ENCODE measurements around the gene RIGI. TPM values are rescaled to one million over a fixed set of nuclear protein-coding genes. Genes with fewer than 3 reads are reported as not detected.
"Not testable (repeated sequence)": the region's sequence is repeated elsewhere in the genome, so short reads cannot be mapped to it uniquely, and the experiment has no call there.

The RIGI gene
- total RNA-seq, 1 experiment from 2014 or later, result 3.9 TPM

GRCh38 chr9:32524892-32525708 lies 896 bp downstream of the RIGI start:
- no peaks in the 10 kb centered on the region for H3K9me2 ChIP-seq (ENCODE audit: insufficient read depth)
- H3K4me1 ChIP-seq (replicated peaks; ENCODE audit: insufficient read depth), result peaks cover 11% of the 10 kb centered on the region
- H4K20me1 ChIP-seq (ENCODE audit: insufficient read depth), result no peaks in the 10 kb centered on the region
- H3K79me2 ChIP-seq (ENCODE audit: low read depth), result no peaks in the 10 kb centered on the region
- H3K4me2 ChIP-seq, result peak overlapping the region; percentile 81
- no peaks in the 10 kb centered on the region for H3K27me3 ChIP-seq (ENCODE audit: insufficient read depth, low read depth)
- H2AFZ ChIP-seq, result peak overlapping the region; percentile 89
- H3K4me3 ChIP-seq, result peak overlapping the region; percentile 69
- intact Hi-C loops (cut with micrococcal nuclease; ENCODE audit: unreplicated experiment), result no loop called here
- no peaks in the 10 kb centered on the region for H3K36me3 ChIP-seq (ENCODE audit: low read depth)
- H3K27ac ChIP-seq, result peak overlapping the region; percentile 68
- TSS peak; percentile 68 for BruUV-seq (replicated peaks)
- CTCF ChIA-PET, result interaction anchor here (1.0 to 2.1 kb wide), 2 partner anchors 94 to 145 kb away, joined by 4 to 16 read pairs; no protein-coding TSS in a partner anchor
- POLR2A ChIA-PET (ENCODE audit: unreplicated experiment), result interaction anchor here (0.5 kb wide), 1 partner anchor 86 kb away, joined by 4 read pairs; no protein-coding TSS in a partner anchor
- no peaks in the 10 kb centered on the region for H3K9me3 ChIP-seq (ENCODE audit: insufficient read depth, low read depth)
- TF ChIP-seq CTCF (conservative IDR thresholded peaks at IDR 0.05) (no peak), EZH2 (IDR thresholded peaks at IDR 0.05; ENCODE audit: low read depth) (no peak)
- peak; percentile 41 to 86 for DNase-seq
- peaks cover 22% of the 10 kb centered on the region; the same call in 1 of the 2 replicates for H3F3A ChIP-seq (ENCODE audit: insufficient read depth, low read depth)

GRCh38 chr9:32524558-32524891 lies 1.5 kb downstream of the RIGI start:
- BruUV-seq (replicated peaks); H3K79me2 ChIP-seq (ENCODE audit: low read depth); POLR2A ChIA-PET (ENCODE audit: unreplicated experiment): not testable (repeated sequence)

GRCh38 chr9:32523910-32524309 lies 2.1 kb downstream of the RIGI start:
- ChIA-PET CTCF (no interaction called here), POLR2A (ENCODE audit: unreplicated experiment) (no interaction called here)
- Histone ChIP-seq H3K4me2 (peak overlapping the region; percentile 81; the same call in 1 of the 2 replicates), H3K79me2 (ENCODE audit: low read depth) (no peaks in the 10 kb centered on the region), H3F3A (ENCODE audit: insufficient read depth, low read depth) (peaks cover 22% of the 10 kb centered on the region; the same call in 1 of the 2 replicates), H3K9me3 (ENCODE audit: insufficient read depth, low read depth) (no peaks in the 10 kb centered on the region), H3K9me2 (ENCODE audit: insufficient read depth) (no peaks in the 10 kb centered on the region), H3K36me3 (ENCODE audit: low read depth) (no peaks in the 10 kb centered on the region), H3K4me3 (no peak overlapping the region; the same call in 1 of the 2 replicates), H3K27ac (no peak overlapping the region), H3K4me1 (replicated peaks; ENCODE audit: insufficient read depth) (peaks cover 11% of the 10 kb centered on the region), H3K27me3 (ENCODE audit: insufficient read depth, low read depth) (no peaks in the 10 kb centered on the region), H2AFZ (no peak overlapping the region), H4K20me1 (ENCODE audit: insufficient read depth) (no peaks in the 10 kb centered on the region)
- no peak for TF ChIP-seq EZH2 (IDR thresholded peaks at IDR 0.05; ENCODE audit: low read depth)
- TF ChIP-seq CTCF (conservative IDR thresholded peaks at IDR 0.05), result no peak
- intact Hi-C loops (cut with micrococcal nuclease; ENCODE audit: unreplicated experiment), result no loop called here
- no peak for DNase-seq
- no TSS peak for BruUV-seq (replicated peaks)

More at GRCh38 chr9:32524558-32524891, 1.5 kb downstream of the RIGI start:
- H3F3A ChIP-seq (ENCODE audit: insufficient read depth, low read depth), result peaks cover 22% of the 10 kb centered on the region; the same call in 1 of the 2 replicates
- H3K9me2 ChIP-seq (ENCODE audit: insufficient read depth); H3K27me3 ChIP-seq (ENCODE audit: insufficient read depth, low read depth); DNase-seq; H3K27ac ChIP-seq; H3K9me3 ChIP-seq (ENCODE audit: insufficient read depth, low read depth); H4K20me1 ChIP-seq (ENCODE audit: insufficient read depth); intact Hi-C loops (cut with micrococcal nuclease; ENCODE audit: unreplicated experiment); CTCF ChIA-PET; H3K36me3 ChIP-seq (ENCODE audit: low read depth): not testable (repeated sequence)
- peak overlapping the region; percentile 69 for H3K4me3 ChIP-seq
- H3K4me1 ChIP-seq (replicated peaks; ENCODE audit: insufficient read depth), result peaks cover 11% of the 10 kb centered on the region
- H2AFZ ChIP-seq, result peak overlapping the region; percentile 89; the same call in 1 of the 2 replicates
- peak overlapping the region; percentile 81 for H3K4me2 ChIP-seq
